ENCODE results near the gene MYL4. TPM values are rescaled to one million over a fixed set of nuclear protein-coding genes. Genes with fewer than 3 reads are reported as not detected.

The MYL4 gene
- 0.21 TPM in 1 of 5 replicates, not detected in the others for total RNA-seq (2022; extraction: Qiagen RNA extraction)

GRCh38 chr17:47208744-47209488 lies at the start of gene MYL4:
TSS of gene MYL4 (plus strand) at chr17:47209348. CDS start at chr17:47209423, 75 bp downstream.

DNA sequence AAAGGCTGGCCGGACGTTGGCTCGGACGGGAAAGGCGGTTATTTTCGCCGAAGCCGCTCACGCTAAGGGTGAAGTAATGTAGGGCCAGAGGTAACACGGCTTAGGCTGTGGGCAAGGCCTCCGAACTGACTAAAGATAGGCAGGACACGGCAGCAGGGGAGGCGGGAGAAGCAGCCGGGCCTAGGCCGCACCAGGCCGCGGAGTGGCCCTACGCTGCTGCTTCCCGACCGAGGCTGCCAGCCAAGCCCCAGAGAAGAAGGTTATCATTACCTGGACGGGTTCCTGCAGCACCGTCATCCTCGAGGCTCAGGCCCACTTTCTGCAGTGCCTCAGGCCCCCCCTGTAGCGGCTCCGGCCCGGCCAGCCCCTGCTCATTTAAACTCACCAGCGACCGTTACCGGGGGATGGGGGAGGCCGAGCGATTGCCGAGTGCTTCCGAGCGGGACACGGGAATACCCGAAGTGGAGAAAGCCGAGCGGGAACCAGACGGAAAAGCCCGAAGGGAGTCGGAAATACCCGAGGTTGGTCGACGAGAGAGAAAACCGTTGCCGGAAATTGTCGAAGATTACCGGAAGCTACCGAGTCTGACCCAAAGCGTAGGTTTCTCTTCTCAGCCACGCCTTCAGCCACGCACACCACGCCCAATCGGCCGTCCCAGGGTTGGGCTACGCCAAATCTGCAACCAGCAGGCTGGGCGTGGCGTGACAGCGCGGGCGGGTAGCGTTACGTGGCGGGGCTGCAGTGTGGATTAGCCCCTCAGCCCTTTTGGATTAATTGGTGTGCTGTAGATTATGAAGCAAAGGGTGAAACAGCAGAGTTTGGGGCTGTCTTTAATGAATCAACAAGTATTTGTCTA lies 20.0 kb upstream of the MYL4 start, which contains the start of gene CDC27:
Gene CDC27 (minus strand): TSS at position 420 of the 856 bp plus-strand sequence. CDS start 123 bp downstream, at position 297.

DNA sequence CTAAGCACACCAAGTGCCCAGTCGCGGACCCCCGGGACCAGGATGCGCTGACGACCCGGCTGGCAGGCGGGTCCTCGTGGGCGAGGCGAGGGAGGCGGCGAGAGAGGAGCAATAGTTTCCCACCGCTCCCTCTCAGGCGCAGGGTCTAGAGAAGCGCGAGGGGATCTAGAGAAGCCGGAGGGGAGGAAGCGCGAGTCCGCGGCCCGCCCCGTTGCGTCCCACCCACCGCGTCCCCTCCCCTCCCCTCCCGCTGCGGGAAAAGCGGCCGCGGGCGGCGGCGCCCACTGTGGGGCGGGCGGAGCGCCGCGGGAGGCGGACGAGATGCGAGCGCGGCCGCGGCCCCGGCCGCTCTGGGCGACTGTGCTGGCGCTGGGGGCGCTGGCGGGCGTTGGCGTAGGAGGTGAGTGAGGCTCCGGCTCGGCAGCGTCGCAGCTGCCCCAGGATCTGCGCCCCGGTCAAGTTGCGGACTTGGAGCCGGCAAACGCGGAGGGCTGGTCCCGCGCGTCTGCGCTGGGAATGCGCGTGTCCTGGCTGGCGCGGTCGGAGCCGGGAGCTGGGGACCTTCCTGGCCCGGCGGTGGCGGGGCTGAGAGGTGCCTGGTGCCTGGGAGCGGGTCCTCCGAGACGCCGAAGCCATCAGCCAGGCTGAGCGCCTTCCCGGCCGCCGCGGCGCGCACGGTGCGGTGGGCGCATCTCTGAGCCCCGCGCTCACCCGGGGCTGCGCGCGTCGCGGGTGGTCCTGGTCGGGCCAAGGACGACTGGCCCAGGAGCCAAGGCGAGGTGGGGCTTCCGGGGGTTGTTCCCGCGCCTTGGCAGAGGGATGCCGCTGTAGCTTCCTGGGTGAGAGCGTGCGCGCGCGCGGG lies 44.6 kb downstream of the MYL4 start, which contains the start of gene ITGB3:
Gene ITGB3 (plus strand): TSS at position 287 of the 862 bp plus-strand sequence. CDS start 35 bp downstream, at position 322.

Other genes starting within 250 kb of the MYL4 start
- 0.40 to 0.81 TPM (median 0.68 TPM) in 5 replicates for gene RPRML, start 230.1 kb upstream of the MYL4 start, total RNA-seq (2022; extraction: Qiagen RNA extraction)
- gene CDC27, start 20.1 kb upstream of the MYL4 start, total RNA-seq (2022; extraction: Qiagen RNA extraction): 62.6 to 91.9 TPM (median 78.1 TPM) in 5 replicates
- gene ITGB3, start 44.5 kb downstream of the MYL4 start, total RNA-seq (2022; extraction: Qiagen RNA extraction): 2.5 to 7.1 TPM (median 5.0 TPM) in 5 replicates
- gene EFCAB13, start 114.6 kb downstream of the MYL4 start, total RNA-seq (2022; extraction: Qiagen RNA extraction): 1.3 to 2.4 TPM (median 1.9 TPM) in 5 replicates

Data from A549 treated with Hydrocortisone at 1 μM for 4 hours (cell line).